ENCODE data around the gene MT1A.

DNA sequence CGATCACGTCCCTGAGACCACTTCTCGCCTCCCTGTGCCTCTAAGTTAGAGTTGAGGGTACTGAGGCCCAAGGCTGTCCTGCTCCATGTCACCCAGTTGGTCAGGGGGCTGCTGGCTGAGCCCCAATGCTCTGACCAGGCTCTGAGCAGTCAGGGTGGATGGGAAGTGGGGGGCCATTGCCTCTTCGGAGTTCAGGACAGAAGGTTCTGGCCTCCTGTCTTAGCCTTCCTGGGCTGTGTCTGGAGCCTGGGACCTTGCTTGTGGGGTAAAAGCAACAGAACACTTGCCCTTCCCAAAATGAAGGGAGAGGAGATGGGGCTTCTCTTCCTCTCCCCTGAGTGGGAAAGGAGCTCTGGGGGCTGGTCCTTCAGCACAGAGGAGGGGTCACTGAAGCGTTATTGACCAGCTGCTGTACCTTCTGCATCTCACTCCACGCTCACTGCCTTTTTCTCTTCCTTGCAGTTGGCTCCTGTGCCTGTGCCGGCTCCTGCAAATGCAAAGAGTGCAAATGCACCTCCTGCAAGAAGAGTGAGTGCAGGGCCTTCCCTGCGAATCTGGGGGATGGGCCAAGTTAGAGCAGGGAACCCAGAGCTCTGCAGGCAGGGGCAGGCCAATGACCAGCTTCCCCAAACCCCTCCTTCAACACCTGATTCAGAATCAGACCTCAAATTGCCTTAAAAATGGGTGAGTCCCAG, 44.4 kb downstream of the MT1A start:
- TF ChIP-seq POLR2A (IDR thresholded peaks at IDR 0.05; ENCODE audit: low read length) (no peak), GATA1 (IDR thresholded peaks at IDR 0.05; ENCODE audit: low read depth, low read length) (no peak)

Measured in erythroblast (primary cell).